22Rv1 (cell line): Measurements from ENCODE around the gene DOCK10.

Experiments
- H3K27ac ChIP-seq: fragments of 450-650 bp; 2 replicates; pipeline ENCODE4 v1.5.1; 2017
- CTCF ChIP-seq: fragments of 450-650 bp; IDR thresholded peaks from 2 replicates; pipeline ENCODE4 v1.5.1; 2017; ENCODE audit warnings: mild to moderate bottlenecking
- ZFX ChIP-seq: fragments of 450-650 bp; IDR thresholded peaks from 2 replicates; pipeline ENCODE4 v1.6.1; 2017; ENCODE audit warnings: antibody characterized with exemption, borderline replicate concordance

Gene DOCK10

GRCh38 chr2:224781400-224781799 is 260.9 kb downstream of the DOCK10 start:
- no peak for TF ChIP-seq CTCF
- TF ChIP-seq ZFX: no peak
- H3K27ac ChIP-seq: no peak overlapping the region

GRCh38 chr2:224780823-224781222 is 261.4 kb downstream of the DOCK10 start:
- H3K27ac ChIP-seq: no peak overlapping the region
- TF ChIP-seq CTCF (no peak), ZFX (no peak)

- no peak overlapping the region for H3K27ac ChIP-seq
These were observed 262.2 kb downstream of the DOCK10 start for GRCh38 chr2:224780106-224780505.

GRCh38 chr2:224778474-224778877 is 263.8 kb downstream of the DOCK10 start:
- H3K27ac ChIP-seq: no peak overlapping the region
- TF ChIP-seq CTCF (peak; percentile 89), ZFX (no peak)

More at GRCh38 chr2:224780106-224780505, 262.2 kb downstream of the DOCK10 start:
- no peak for TF ChIP-seq CTCF

GRCh38 chr2:224777559-224777930 is 264.7 kb downstream of the DOCK10 start:
- TF ChIP-seq ZFX (no peak), CTCF (no peak)
- no peak overlapping the region for H3K27ac ChIP-seq

- no peak for TF ChIP-seq ZFX
- no peak for TF ChIP-seq CTCF
- no peak overlapping the region for H3K27ac ChIP-seq
These were observed 265.3 kb downstream of the DOCK10 start for GRCh38 chr2:224776795-224777558.

GRCh38 chr2:224775647-224776046 is 266.6 kb downstream of the DOCK10 start:
- TF ChIP-seq CTCF: no peak
- no peak for TF ChIP-seq ZFX

More at GRCh38 chr2:224775647-224776046, 266.6 kb downstream of the DOCK10 start:
- no peak overlapping the region for H3K27ac ChIP-seq
